ENCODE data around the gene OR9Q1.
"Not testable (repeated sequence)": the region's sequence is repeated elsewhere in the genome, so short reads cannot be mapped to it uniquely, and the experiment has no call there.

The OR9Q1 gene

GRCh38 chr11:58142761-58143160 is 119.1 kb downstream of the OR9Q1 start:
- DNase-seq: no peak

- no peak for DNase-seq
Observed at GRCh38 chr11:58152781-58153180, 129.1 kb downstream of the OR9Q1 start.

GRCh38 chr11:58164389-58164788 is 140.7 kb downstream of the OR9Q1 start:
- no peak for DNase-seq

GRCh38 chr11:58164990-58165389 is 141.3 kb downstream of the OR9Q1 start:
- no peak for DNase-seq

- DNase-seq: no peak
Observed at GRCh38 chr11:58165504-58166106, 141.9 kb downstream of the OR9Q1 start.

GRCh38 chr11:58177409-58178054 is 153.9 kb downstream of the OR9Q1 start:
- no peak for DNase-seq

GRCh38 chr11:58178444-58178843 is 154.8 kb downstream of the OR9Q1 start:
- no peak for DNase-seq

GRCh38 chr11:58179648-58180047 is 156.0 kb downstream of the OR9Q1 start:
- no peak for DNase-seq

GRCh38 chr11:58186938-58187337 is 163.3 kb downstream of the OR9Q1 start:
- DNase-seq: no peak

GRCh38 chr11:58188770-58189169 is 165.1 kb downstream of the OR9Q1 start, which contains the start of gene OR9Q2:
OR9Q2 (plus strand) TSS chr11:58189070; CDS start chr11:58190491, 1,421 bp downstream.
- DNase-seq: no peak

GRCh38 chr11:58192229-58192628 is 168.5 kb downstream of the OR9Q1 start:
- peak; percentile 1 for DNase-seq

- DNase-seq: no peak
Observed at GRCh38 chr11:58193391-58193790, 169.7 kb downstream of the OR9Q1 start.

GRCh38 chr11:58195939-58196338 is 172.3 kb downstream of the OR9Q1 start:
- DNase-seq: no peak

- DNase-seq: no peak
Observed at GRCh38 chr11:58199271-58199670, 175.6 kb downstream of the OR9Q1 start.

GRCh38 chr11:58204042-58204441 is 180.4 kb downstream of the OR9Q1 start, which contains the start of gene OR1S2:
OR1S2 (minus strand) TSS chr11:58204142; CDS start chr11:58204142, 0 bp downstream.
- DNase-seq: no peak

- DNase-seq: not testable (repeated sequence)
Observed at GRCh38 chr11:58212420-58212819, 188.7 kb downstream of the OR9Q1 start, which contains the start of gene OR1S1. OR1S1 (plus strand) TSS chr11:58212720.

GRCh38 chr11:58216476-58216875 is 192.8 kb downstream of the OR9Q1 start:
- DNase-seq: no peak

- DNase-seq: no peak
Observed at GRCh38 chr11:58222721-58223120, 199.0 kb downstream of the OR9Q1 start.

- DNase-seq: no peak
Observed at GRCh38 chr11:58227956-58228615, 204.4 kb downstream of the OR9Q1 start.

All from eye (tissue), 1 donor.